Measurements from ENCODE around the gene GPS1.

GPS1 gene

DNA sequence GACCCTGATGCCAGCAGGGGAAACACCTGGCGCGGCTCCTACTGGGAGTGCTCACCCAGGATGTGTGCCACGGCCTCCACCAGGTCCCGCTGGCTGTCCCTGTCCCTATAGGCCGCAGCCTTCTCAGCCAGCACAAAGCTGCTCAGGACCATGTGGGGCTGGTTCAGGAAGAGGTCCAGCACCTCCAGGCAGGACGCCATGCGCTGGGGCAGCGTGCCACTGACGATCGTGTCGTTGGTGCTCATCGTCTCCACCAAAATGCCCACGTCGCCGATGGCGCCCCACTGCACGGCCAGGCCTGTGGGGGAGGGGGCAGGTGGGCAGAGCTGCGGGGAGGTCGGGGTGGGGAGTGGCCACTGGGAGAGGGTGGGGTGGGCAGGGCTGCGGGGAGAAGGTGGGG lies 29.8 kb downstream of the GPS1 start:
- no peak for DNase-seq

- DNase-seq: no peak
These were observed 30.3 kb downstream of the GPS1 start for GRCh38 chr17:82081966-82082365.

GRCh38 chr17:82082456-82082855 lies 30.8 kb downstream of the GPS1 start:
- no peak for DNase-seq

DNA sequence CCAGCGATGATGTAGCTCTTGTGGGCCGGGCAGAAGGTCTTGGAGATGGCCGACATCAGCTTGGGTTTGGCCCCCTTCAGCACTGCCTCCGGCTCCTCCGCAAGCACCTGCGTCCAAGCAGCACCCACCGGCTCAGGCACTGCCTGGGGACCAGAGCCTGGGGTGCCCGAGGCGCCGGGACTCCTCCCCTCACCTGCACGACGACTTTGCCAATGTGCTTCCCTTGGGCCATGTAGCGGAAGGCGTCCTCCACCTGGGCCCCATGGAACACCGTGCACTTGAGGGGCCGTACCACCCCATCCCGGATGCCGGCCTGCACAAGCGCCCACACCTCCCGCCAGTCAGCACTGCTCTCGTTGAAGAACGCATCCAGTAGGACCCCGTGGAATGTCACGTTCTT lies 31.3 kb downstream of the GPS1 start:
- no peak for DNase-seq

- DNase-seq: no peak
These were observed 32.0 kb downstream of the GPS1 start for GRCh38 chr17:82083533-82084359.

DNA sequence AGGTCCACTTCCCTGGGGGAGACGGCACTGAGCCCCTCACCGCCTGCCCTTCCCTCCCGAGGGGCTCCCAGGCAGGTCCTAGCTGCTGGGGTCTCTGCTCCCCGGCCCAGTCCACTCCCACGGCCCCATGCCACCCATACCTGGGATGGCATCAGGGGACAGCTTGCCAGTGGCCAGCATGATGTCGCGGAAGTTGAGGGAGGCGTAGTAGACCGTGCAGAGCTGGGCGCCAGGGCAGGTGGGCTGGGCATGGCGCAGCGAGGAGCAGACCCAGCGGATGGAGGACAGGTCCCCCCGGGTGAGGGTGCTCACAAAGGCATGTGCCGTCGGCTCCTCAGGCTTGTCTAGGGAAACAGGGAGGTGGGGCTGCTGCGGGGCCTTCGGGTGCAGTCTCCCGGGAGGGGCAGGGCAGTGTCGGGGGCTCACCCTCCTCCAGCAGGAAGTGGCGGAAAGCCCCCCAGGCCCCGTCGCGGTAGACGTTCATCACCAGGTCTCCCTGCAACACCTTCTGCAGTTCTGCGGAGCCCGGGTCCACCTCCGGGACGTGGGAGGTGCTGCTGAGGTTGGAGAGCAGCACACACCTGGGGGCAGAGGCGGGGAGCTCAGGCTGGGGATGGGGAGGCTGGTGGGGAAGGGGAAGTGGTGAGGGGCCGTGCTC lies 32.8 kb downstream of the GPS1 start:
- no peak for DNase-seq

GRCh38 chr17:82085031-82085861 lies 33.5 kb downstream of the GPS1 start:
- no peak for DNase-seq

- DNase-seq: no peak
These were observed 34.5 kb downstream of the GPS1 start for GRCh38 chr17:82085931-82086764.

GRCh38 chr17:82086941-82087906 lies 35.5 kb downstream of the GPS1 start:
- DNase-seq: no peak

DNA sequence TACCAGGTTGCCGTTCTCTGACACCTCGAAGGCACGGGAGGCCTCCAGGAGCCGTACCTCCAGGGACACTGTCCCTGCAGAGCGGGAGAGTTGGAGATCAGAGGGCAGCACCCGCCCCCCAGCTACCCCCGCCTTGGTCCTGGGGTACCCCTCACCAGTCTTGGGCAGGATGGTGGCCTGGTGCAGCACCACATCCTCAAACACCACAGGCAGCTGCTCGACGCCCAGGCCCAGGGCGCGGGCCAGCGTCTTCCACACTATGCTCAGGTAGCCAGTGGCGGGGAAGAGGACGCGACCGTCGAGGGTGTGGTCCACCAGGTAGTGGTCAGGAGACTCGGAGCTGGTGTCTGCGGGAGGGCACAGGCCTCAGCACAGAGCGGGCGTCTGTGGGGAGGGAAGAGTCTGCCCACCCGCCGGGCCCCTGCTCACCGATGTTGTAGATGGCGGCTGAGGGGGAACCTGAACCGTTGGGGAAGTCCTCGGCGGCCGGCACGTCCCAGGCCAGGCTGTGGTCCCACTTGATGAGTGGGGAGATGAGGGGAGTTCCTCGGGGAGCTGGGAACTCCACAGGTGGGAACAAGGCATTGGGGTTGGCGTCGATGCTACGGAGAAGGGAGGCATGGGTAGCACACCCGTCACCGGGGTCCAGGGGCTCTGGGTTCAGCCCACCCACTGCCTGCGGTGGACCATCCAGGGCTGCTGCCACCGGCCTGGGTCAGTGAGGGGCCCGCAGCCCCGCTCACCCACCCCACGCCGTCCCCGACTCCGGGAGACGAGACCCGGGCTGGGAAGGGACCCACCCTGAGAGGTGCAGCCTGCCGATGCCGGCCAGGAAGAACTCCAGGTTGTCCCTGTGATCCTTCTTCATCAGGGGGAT lies 36.5 kb downstream of the GPS1 start:
- no peak for DNase-seq

GRCh38 chr17:82088838-82089722 lies 37.4 kb downstream of the GPS1 start:
- DNase-seq: no peak

DNA sequence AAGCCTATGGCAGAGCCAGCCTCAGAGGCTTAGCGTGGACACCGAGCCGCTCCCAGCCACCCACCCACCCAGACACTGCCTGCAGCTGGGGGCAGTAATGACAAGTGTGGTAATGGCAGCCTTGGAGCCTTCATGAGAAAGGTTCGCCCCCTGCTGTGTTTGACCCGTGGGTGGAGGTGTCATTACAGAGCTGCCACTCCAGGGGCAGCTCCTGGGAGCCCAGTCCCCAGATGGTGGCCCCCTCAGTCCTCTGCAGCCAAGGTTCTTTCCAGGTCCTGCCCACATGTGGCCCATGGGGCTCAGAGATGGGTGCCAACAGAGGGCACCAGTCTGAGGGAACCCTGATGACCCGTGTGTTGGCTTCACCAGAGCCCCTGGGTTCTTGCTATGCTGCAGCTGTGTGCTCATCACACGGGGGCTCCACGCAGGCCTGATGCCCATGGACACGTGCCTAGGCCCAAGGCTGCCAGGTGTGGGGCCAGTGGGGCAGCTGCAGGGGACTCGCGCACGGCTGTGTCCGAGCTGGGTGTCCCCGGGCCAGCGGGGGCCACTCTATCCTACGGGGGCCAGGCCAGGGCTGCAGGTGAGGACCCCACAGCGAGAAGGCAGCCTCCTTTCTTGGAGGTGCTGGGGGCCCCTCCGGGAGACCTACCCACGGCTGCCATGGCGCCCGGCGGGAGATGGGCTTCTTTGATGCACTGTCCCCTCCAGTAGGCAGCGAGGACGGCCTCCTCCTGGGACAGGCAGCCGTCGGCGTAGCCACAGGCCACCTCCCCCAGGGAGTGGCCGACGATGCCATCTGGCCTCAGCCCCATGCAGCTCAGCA lies 38.2 kb downstream of the GPS1 start:
- no peak for DNase-seq

DNA sequence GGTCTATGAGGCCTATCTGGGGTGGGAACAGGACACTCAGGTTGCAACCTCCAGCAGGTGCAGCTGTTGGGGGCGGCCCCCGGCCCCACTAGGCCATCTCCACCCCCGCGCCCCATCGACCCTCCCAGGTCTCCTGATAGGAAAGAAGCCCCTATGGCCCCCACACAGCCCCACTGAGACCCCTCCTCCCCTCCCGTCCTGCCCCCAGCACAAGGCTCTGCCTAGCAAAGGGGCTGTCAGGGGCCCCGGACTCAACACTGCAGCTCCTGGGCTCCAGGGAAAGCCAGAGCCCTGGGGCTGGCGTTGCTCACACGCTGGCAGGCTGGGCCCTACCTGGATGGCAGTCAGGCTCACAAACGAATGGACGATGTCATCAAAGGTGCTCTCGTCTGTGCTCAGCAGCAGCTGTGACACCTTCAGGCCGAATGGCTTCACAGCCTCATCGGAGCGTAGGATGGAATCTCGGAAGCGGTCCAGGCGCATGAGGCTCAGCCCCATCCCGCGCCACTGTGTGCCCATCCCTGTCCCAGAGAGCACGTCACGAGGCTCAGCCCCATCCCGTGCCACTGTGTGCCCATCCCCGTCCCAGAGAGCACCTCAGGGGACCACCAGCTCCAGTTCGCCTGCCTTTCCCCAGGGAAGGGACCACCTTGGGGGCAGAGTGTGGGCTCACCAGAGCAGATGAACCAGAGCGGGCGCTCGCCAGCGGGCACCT lies 39.0 kb downstream of the GPS1 start:
- no peak for DNase-seq

DNA sequence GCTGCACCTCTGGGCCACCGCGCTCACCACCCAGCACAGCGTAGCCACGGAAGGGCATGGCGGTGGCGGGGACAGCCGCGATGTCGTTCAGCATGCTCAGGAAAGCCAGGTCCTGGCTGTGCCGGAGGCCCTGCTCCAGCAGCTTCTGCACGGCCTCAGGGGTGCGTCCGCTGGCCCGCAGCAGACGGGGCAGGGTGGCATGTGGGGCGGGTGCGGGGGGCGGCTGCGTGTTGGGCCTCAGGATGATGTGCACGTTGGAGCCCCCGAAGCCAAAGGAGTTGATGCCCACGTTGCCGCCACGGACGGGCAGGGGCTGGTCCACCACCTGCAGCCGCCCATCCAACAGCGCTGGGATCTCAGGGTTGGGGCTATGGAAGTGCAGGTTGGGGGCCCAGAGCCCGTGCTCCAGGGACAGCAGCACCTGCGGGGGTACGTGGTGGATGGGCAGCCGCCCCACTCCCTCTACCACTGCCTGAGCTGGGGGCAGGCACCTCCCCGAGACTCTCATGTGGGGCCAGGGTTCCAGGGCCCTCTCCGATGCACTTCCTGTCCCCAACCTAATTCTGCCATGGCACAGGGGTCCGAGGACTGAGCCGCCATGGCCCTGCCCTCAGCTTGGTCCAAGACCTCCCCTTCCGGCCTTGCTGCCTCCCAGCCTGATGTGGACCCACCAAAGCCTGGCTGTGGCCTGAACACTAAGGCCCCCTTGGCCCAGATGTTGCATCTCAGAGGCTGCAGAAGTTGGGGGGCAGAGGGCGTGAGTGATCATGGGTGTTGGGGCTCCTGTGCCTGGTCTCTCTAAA lies 39.8 kb downstream of the GPS1 start:
- DNase-seq: no peak

GRCh38 chr17:82092094-82092586 lies 40.4 kb downstream of the GPS1 start:
- no peak for DNase-seq

DNA sequence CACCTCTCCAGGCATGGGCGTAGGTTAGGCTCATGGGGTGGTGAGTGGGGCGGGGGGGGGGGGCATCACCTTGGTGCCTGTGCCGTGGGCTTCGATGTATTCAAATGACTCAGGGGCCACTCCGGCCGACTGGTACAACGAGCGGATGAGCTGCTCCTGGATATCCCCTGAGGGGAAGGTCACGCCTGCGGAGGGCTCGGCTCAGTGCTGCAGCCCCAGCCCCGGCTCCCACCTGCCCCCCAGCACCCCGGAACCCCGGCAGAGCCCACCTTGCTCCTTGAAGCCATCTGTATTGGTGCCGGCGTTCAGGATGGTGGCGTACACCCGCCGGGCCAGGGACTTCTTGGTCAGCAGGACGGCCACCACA lies 40.9 kb downstream of the GPS1 start:
- no peak for DNase-seq

All from activated CD4-positive, alpha-beta T cell treated with anti-CD3 and anti-CD28 coated beads, Interleukin-2, amount 50 U/mL, for 1 hour (primary cell).